K562 (cell line): ENCODE data around the gene TNFRSF18. TPM values are rescaled to one million over a fixed set of nuclear protein-coding genes. Genes with fewer than 3 reads are reported as not detected.

ENCODE experiments used
- HDGF ChIP-seq: fragments of 450-650 bp; IDR thresholded peaks from 2 replicates; pipeline ENCODE4 v1.6.1; 2016
- MYNN ChIP-seq, 2 experiments: sonication (generic); formaldehyde crosslinking in 1 of 2; IDR thresholded peaks; 2 replicates each; pipeline versions ENCODE4 v1.5.0 to v1.6.1; 2016 to 2020; ENCODE audit warnings: antibody characterized with exemption in 1 of 2, missing genetic modification reagents in 1 of 2
- PCBP1 ChIP-seq: fragments of 200-400 bp; formaldehyde crosslinking; IDR thresholded peaks from 2 replicates; pipeline ENCODE4 v1.6.1; 2018; ENCODE audit warnings: mild to moderate bottlenecking, low read depth, low read length; ENCODE audit not compliant: poor library complexity, severe bottlenecking
- PRPF4 ChIP-seq: fragments of 200-400 bp; formaldehyde crosslinking; IDR thresholded peaks from one replicate; pipeline ENCODE4 v1.6.1; 2017; ENCODE audit warnings: low read length, low read depth, mild to moderate bottlenecking; ENCODE audit not compliant: insufficient read depth, poor library complexity, severe bottlenecking
- RBBP5 ChIP-seq: fragments of 200-600 bp; sonication (generic); IDR thresholded peaks from 2 replicates; pipeline ENCODE4 v1.6.1; 2012; ENCODE audit warnings: borderline replicate concordance, mild to moderate bottlenecking, low read length, control low read depth, inconsistent platforms; ENCODE audit not compliant: insufficient read depth, poor library complexity, severe bottlenecking
- RBM34 ChIP-seq: fragments of 200-400 bp; formaldehyde crosslinking; IDR thresholded peaks from 2 replicates; pipeline ENCODE4 v1.6.1; 2018; ENCODE audit warnings: low read length, borderline replicate concordance; ENCODE audit not compliant: insufficient read depth
- RFX7 ChIP-seq: fragments of 250-450 bp; sonication (Bioruptor Pico); IDR thresholded peaks from 2 replicates; pipeline ENCODE4 v1.5.1; 2021; ENCODE audit warnings: mild to moderate bottlenecking
- SMARCA4 ChIP-seq: fragments of 450-650 bp; IDR thresholded peaks from 2 replicates; pipeline ENCODE4 v1.6.1; 2016
- STAT5A ChIP-seq: IDR thresholded peaks from 2 replicates; pipeline ENCODE4 v1.6.1; 2012; ENCODE audit warnings: low read length, inconsistent platforms, borderline replicate concordance
- XRCC5 ChIP-seq: fragments of 200-400 bp; formaldehyde crosslinking; IDR thresholded peaks from 2 replicates; pipeline ENCODE4 v1.6.1; 2017; ENCODE audit warnings: low read depth, mild to moderate bottlenecking, low read length
- YY1 ChIP-seq, 3 experiments: IDR thresholded peaks; 2 replicates each; pipeline ENCODE4 v1.6.1; 2011; ENCODE audit warnings: low read length in 2 of 3, mild to moderate bottlenecking in 2 of 3, moderate library complexity in 2 of 3, borderline replicate concordance in 1 of 3, control low read depth in 1 of 3, low read depth in 1 of 3; ENCODE audit not compliant: insufficient read depth in 3 of 3, insufficient replicate concordance in 2 of 3, control insufficient read depth in 1 of 3, insufficient read length in 1 of 3; ENCODE audit errors: extremely low read depth in 1 of 3
- ZNF324 ChIP-seq: fragments of 250-450 bp; sonication (Bioruptor Pico); IDR thresholded peaks from 2 replicates; pipeline ENCODE4 v1.4.0; 2020; ENCODE audit warnings: mild to moderate bottlenecking
- polyA plus RNA-seq, 8 experiments: library from polyadenylated mRNA; depleted of rRNA in 4 of 8; stranded (reverse) in 5 of 8; unstranded in 3 of 8; fragments of >200 nt; fragmentation: Nextera tagmentation in 2 of 8; fragmentation: Illumina TruSeq in 1 of 8; extraction: Ambion mirVana in 2 of 8; extraction: Trizol in 1 of 8; gene quantifications; 2 replicates each; pipeline versions ENCODE4 v1.2.1 to v1.2.3, GENCODE V29; 2011 to 2014; ENCODE audit warnings: inconsistent platforms in 1 of 8, missing spikeins in 1 of 8
- total RNA-seq, 7 experiments: library from RNA; depleted of rRNA in 6 of 7; stranded (reverse); fragments of >200 nt in 6 of 7; fragmentation: Illumina TruSeq in 2 of 7; extraction: Trizol in 2 of 7; gene quantifications; 2 replicates each; pipeline versions ENCODE4 v1.2.1 to v1.2.3, GENCODE V29; 2011 to 2021; ENCODE audit warnings: low replicate concordance in 1 of 7
- TF ChIP-seq, protein P1 (sequence below): fragments of 150-350 bp; IDR thresholded peaks from 2 replicates; pipeline ENCODE4 v1.6.1; 2014; ENCODE audit warnings: low read depth, mild to moderate bottlenecking, low read length, borderline replicate concordance
- TF ChIP-seq, protein P2 (sequence below): fragments of 450-650 bp; IDR thresholded peaks from 2 replicates; pipeline ENCODE4 v1.7.0; 2016; ENCODE audit warnings: borderline replicate concordance
- TF ChIP-seq, protein P3 (sequence below): sonication (generic); formaldehyde crosslinking; IDR thresholded peaks from 2 replicates; pipeline ENCODE4 v1.8.0; 2022; ENCODE audit warnings: mild to moderate bottlenecking, missing genetic modification reagents
- TF ChIP-seq, protein P4 (sequence below): fragments of 250-450 bp; sonication (Bioruptor Pico); IDR thresholded peaks from 2 replicates; pipeline ENCODE4 v1.8.0; 2021; ENCODE audit warnings: moderate library complexity, mild to moderate bottlenecking, inconsistent platforms

The TNFRSF18 gene
- total and polyA plus RNA-seq, 9 of the 15 experiments (the other 6 are each of a cell fraction or from before 2014, with no cell fraction given): 0.24 to 0.27 TPM; not detected in 7

DNA sequence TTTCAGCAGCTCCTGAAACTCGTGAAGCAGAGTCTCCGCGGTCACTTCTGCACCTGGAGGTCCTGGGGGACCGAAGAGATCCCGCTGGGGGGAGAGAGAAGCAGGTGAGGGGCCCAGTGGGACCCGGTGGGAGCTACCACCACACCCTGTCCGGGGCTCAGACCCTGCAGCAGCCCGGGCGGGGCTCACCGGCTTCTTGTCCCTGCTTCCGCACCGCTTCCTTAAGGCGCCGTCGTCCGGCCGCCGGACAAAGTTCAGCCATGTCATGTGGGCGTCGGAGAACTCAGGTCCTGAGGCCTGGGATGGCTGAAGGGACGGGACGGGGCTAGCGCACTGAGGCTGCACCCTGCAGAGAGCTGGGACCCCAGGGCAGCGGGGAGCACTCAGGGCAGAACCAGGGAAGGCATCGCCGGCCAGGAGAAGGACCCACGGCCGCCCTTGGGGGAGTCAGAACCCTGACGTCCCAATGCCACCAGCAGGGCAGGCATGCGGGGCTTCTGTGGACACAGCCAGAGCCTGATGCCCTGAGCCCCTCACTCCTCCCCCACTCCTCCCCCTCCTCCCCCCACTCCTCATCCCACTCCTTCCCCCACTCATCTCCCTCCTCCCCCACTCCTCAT lies 37.9 kb upstream of the TNFRSF18 start (continued):
- TF ChIP-seq, protein P1, sequence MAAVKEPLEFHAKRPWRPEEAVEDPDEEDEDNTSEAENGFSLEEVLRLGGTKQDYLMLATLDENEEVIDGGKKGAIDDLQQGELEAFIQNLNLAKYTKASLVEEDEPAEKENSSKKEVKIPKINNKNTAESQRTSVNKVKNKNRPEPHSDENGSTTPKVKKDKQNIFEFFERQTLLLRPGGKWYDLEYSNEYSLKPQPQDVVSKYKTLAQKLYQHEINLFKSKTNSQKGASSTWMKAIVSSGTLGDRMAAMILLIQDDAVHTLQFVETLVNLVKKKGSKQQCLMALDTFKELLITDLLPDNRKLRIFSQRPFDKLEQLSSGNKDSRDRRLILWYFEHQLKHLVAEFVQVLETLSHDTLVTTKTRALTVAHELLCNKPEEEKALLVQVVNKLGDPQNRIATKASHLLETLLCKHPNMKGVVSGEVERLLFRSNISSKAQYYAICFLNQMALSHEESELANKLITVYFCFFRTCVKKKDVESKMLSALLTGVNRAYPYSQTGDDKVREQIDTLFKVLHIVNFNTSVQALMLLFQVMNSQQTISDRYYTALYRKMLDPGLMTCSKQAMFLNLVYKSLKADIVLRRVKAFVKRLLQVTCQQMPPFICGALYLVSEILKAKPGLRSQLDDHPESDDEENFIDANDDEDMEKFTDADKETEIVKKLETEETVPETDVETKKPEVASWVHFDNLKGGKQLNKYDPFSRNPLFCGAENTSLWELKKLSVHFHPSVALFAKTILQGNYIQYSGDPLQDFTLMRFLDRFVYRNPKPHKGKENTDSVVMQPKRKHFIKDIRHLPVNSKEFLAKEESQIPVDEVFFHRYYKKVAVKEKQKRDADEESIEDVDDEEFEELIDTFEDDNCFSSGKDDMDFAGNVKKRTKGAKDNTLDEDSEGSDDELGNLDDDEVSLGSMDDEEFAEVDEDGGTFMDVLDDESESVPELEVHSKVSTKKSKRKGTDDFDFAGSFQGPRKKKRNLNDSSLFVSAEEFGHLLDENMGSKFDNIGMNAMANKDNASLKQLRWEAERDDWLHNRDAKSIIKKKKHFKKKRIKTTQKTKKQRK: no peak
- TF ChIP-seq, protein P2, sequence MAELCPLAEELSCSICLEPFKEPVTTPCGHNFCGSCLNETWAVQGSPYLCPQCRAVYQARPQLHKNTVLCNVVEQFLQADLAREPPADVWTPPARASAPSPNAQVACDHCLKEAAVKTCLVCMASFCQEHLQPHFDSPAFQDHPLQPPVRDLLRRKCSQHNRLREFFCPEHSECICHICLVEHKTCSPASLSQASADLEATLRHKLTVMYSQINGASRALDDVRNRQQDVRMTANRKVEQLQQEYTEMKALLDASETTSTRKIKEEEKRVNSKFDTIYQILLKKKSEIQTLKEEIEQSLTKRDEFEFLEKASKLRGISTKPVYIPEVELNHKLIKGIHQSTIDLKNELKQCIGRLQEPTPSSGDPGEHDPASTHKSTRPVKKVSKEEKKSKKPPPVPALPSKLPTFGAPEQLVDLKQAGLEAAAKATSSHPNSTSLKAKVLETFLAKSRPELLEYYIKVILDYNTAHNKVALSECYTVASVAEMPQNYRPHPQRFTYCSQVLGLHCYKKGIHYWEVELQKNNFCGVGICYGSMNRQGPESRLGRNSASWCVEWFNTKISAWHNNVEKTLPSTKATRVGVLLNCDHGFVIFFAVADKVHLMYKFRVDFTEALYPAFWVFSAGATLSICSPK: no peak
- TF ChIP-seq RFX7 (CRISPR knock-in tag) (no peak), ZNF324 (CRISPR knock-in tag) (no peak), RBBP5 (no peak), RBM34 (no peak), PRPF4 (no peak), SMARCA4 (no peak), XRCC5 (no peak), STAT5A (no peak), HDGF (no peak), PCBP1 (peak; percentile 97), MYNN (IDR thresholded peaks at IDR 0.05) (no peak), MYNN (CRISPR knock-in tag; IDR thresholded peaks at IDR 0.05) (no peak), YY1 (IDR thresholded peaks at IDR 0.05; ENCODE audit: borderline replicate concordance in 1 of 3, control insufficient read depth in 1 of 3, extremely low read depth in 1 of 3, insufficient read depth in 3 of 3, insufficient read length in 1 of 3, insufficient replicate concordance in 2 of 3, low read depth in 1 of 3, low read length in 2 of 3) (peak in 1 of 3 experiments; percentile 58)
- TF ChIP-seq, protein P3, sequence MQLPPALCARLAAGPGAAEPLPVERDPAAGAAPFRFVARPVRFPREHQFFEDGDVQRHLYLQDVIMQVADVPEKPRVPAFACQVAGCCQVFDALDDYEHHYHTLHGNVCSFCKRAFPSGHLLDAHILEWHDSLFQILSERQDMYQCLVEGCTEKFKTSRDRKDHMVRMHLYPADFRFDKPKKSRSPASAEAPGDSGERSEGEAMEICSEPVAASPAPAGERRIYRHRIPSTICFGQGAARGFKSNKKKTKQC: no peak
- TF ChIP-seq, protein P4, sequence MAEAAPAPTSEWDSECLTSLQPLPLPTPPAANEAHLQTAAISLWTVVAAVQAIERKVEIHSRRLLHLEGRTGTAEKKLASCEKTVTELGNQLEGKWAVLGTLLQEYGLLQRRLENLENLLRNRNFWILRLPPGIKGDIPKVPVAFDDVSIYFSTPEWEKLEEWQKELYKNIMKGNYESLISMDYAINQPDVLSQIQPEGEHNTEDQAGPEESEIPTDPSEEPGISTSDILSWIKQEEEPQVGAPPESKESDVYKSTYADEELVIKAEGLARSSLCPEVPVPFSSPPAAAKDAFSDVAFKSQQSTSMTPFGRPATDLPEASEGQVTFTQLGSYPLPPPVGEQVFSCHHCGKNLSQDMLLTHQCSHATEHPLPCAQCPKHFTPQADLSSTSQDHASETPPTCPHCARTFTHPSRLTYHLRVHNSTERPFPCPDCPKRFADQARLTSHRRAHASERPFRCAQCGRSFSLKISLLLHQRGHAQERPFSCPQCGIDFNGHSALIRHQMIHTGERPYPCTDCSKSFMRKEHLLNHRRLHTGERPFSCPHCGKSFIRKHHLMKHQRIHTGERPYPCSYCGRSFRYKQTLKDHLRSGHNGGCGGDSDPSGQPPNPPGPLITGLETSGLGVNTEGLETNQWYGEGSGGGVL (CRISPR knock-in tag): no peak
